Vagina (tissue), 2 donors: ENCODE measurements around the gene ACOT11.

Experiments
- POLR2A ChIP-seq, 2 donors: fragments of 450-650 bp; IDR thresholded peaks; one replicate each; pipeline ENCODE4 v1.6.1; 2017; ENCODE audit warnings: antibody characterized with exemption in 2 of 2, mild to moderate bottlenecking in 2 of 2, moderate library complexity in 2 of 2
- POLR2AphosphoS5 ChIP-seq, 2 donors: sonication (generic); formaldehyde crosslinking; IDR thresholded peaks; one replicate each; pipeline ENCODE4 v1.9.0; 2017; ENCODE audit warnings: antibody characterized with exemption in 2 of 2, mild to moderate bottlenecking in 2 of 2, low read depth in 1 of 2; ENCODE audit not compliant: insufficient read depth in 1 of 2
- TF ChIP-seq, protein P1 (sequence below), 3 experiments: fragments of 450-650 bp in 2 of 3; fragments of 200-600 bp in 1 of 3; sonication (generic) in 1 of 3; IDR thresholded peaks; one replicate each; pipeline ENCODE4 v1.5.1; 2017 to 2019; ENCODE audit warnings: antibody characterized with exemption in 3 of 3, mild to moderate bottlenecking in 2 of 3, moderate library complexity in 2 of 3

DNA sequence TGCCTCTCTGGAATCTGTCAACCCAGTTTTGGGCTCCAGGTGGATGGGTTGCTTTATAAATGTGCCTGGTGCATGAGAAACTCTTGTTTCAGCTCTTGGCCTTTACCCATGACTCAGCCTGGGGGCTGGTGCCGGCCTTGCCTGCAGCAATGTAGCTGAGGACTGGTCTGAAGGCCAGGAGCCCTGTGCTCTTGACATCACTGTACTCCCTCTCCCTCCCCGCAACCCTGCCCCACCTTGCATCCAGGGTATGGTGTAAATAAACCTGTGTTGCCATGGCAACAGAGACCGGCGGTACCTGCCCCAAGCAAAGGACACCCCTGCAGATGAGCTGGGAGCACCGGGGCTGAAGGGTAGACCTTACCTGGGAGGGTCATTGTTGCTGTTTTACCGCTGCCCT, 62.0 kb downstream of the ACOT11 start:
- TF ChIP-seq, protein P1, sequence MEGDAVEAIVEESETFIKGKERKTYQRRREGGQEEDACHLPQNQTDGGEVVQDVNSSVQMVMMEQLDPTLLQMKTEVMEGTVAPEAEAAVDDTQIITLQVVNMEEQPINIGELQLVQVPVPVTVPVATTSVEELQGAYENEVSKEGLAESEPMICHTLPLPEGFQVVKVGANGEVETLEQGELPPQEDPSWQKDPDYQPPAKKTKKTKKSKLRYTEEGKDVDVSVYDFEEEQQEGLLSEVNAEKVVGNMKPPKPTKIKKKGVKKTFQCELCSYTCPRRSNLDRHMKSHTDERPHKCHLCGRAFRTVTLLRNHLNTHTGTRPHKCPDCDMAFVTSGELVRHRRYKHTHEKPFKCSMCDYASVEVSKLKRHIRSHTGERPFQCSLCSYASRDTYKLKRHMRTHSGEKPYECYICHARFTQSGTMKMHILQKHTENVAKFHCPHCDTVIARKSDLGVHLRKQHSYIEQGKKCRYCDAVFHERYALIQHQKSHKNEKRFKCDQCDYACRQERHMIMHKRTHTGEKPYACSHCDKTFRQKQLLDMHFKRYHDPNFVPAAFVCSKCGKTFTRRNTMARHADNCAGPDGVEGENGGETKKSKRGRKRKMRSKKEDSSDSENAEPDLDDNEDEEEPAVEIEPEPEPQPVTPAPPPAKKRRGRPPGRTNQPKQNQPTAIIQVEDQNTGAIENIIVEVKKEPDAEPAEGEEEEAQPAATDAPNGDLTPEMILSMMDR (IDR thresholded peaks at IDR 0.05): no peak
- no peak for TF ChIP-seq POLR2A (IDR thresholded peaks at IDR 0.05)
- TF ChIP-seq POLR2AphosphoS5 (IDR thresholded peaks at IDR 0.05; ENCODE audit: insufficient read depth in 1 of 2, low read depth in 1 of 2): no peak
